Measurements from ENCODE around the gene FCAR. TPM values are rescaled to one million over a fixed set of nuclear protein-coding genes. Genes with fewer than 3 reads are reported as not detected.
"Not testable (repeated sequence)": the region's sequence is repeated elsewhere in the genome, so short reads cannot be mapped to it uniquely, and the experiment has no call there.

The FCAR gene
- total and polyA plus RNA-seq, 11 donors = 0.15 to 3.9 (median 0.40) TPM; not detected in 2

GRCh38 chr19:54938906-54939305 is 64.9 kb downstream of the FCAR start:
- Histone ChIP-seq H3K27ac (no peak overlapping the region), H3K4me3 (no peak overlapping the region)

GRCh38 chr19:54939538-54939937 is 65.5 kb downstream of the FCAR start:
- H3K27me3 ChIP-seq = peaks cover 0 to 22% (median 0%) of the 10 kb centered on the region in 9 donors
- DNase-seq; H3K4me1 ChIP-seq; H3K4me3 ChIP-seq; intact Hi-C loops (cut with DNase I); H3K9me3 ChIP-seq; H3K27ac ChIP-seq; H3K36me3 ChIP-seq; ATAC-seq: not testable (repeated sequence)
- 65 to 67% (median 66%) methylated on average over 5 to 18 of the region's 28 CpGs; no CpG with 5 or more reads in 1 of the 4 donors for WGBS, 4 donors

More at GRCh38 chr19:54938906-54939305, 64.9 kb downstream of the FCAR start:
- no peaks in the 10 kb centered on the region for H3K9me3 ChIP-seq
- H3K27me3 ChIP-seq = peaks cover 0 to 22% (median 0%) of the 10 kb centered on the region in 9 donors
- 70 to 77% (median 74%) methylated on average over 11 of the region's 11 CpGs for WGBS, 4 donors
- intact Hi-C loops (cut with DNase I) = no loop called here
- H3K4me1 ChIP-seq = no peaks in the 10 kb centered on the region
- ATAC-seq = no peak
- no peak for DNase-seq
- TF ChIP-seq CTCF (IDR thresholded peaks at IDR 0.05) = no peak
- TF ChIP-seq POLR2A (IDR thresholded peaks at IDR 0.05) = no peak
- H3K36me3 ChIP-seq = no peaks in the 10 kb centered on the region

Other genes with a start within 250 kb of the FCAR start
- gene LILRB1, start 243.8 kb upstream of the FCAR start, total RNA-seq = 10 to 100 TPM in 2 of 9 donors, 1 to 10 TPM in 4, under 1 TPM in 3; 0.16 to 35.6 (median 1.5) TPM
- 1 to 10 TPM in 1 of 2 donors, under 1 TPM in 1; 0.65 to 1.0 TPM for gene LILRB1, start 243.8 kb upstream of the FCAR start, polyA plus RNA-seq
- 10 to 100 TPM in 2 of 9 donors, 1 to 10 TPM in 6, under 1 TPM in 1; 0.97 to 40.9 (median 2.6) TPM for gene LILRB4, start 211.2 kb upstream of the FCAR start, total RNA-seq
- 1 to 10 TPM in 1 of 2 donors, under 1 TPM in 1; 0.69 to 1.8 TPM for gene LILRB4, start 211.2 kb upstream of the FCAR start, polyA plus RNA-seq
- not detected for gene KIR3DL3, start 149.8 kb upstream of the FCAR start, total RNA-seq
- not detected for gene KIR3DL3, start 149.8 kb upstream of the FCAR start, polyA plus RNA-seq
- under 1 TPM in 1 of 9 donors, not detected in 8; 0.37 TPM for gene KIR2DL3, start 135.7 kb upstream of the FCAR start, total RNA-seq
- gene KIR2DL3, start 135.7 kb upstream of the FCAR start, polyA plus RNA-seq = not detected
- under 1 TPM in 1 of 9 donors, not detected in 8; 0.19 TPM for gene KIR2DL1, start 104.4 kb upstream of the FCAR start, total RNA-seq
- gene KIR2DL1, start 104.4 kb upstream of the FCAR start, polyA plus RNA-seq = not detected
- under 1 TPM in 1 of 9 donors, not detected in 8; 0.64 TPM for gene KIR2DL4, start 70.6 kb upstream of the FCAR start, total RNA-seq
- under 1 TPM in 1 of 2 donors, not detected in 1; 0.10 TPM for gene KIR2DL4, start 70.6 kb upstream of the FCAR start, polyA plus RNA-seq
- gene KIR3DL1, start 57.8 kb upstream of the FCAR start, total RNA-seq = under 1 TPM in 3 of 9 donors, not detected in 6; 0.16 to 0.83 (median 0.19) TPM
- gene KIR3DL1, start 57.8 kb upstream of the FCAR start, polyA plus RNA-seq = not detected
- gene KIR2DS4, start 41.6 kb upstream of the FCAR start, total RNA-seq = under 1 TPM in 1 of 9 donors, not detected in 8; 0.33 TPM
- gene KIR2DS4, start 41.6 kb upstream of the FCAR start, polyA plus RNA-seq = not detected
- gene KIR3DL2, start 23.8 kb upstream of the FCAR start, total RNA-seq = 1 to 10 TPM in 1 of 9 donors, not detected in 8; 1.1 TPM
- under 1 TPM in 1 of 2 donors, not detected in 1; 0.04 TPM for gene KIR3DL2, start 23.8 kb upstream of the FCAR start, polyA plus RNA-seq
- gene NCR1, start 31.9 kb downstream of the FCAR start, total RNA-seq = 1 to 10 TPM in 1 of 9 donors, under 1 TPM in 1, not detected in 7; 0.33 to 1.2 TPM
- gene NCR1, start 31.9 kb downstream of the FCAR start, polyA plus RNA-seq = not detected
- gene NLRP7, start 73.3 kb downstream of the FCAR start, total RNA-seq = not detected
- gene NLRP7, start 73.3 kb downstream of the FCAR start, polyA plus RNA-seq = not detected
- 1 to 10 TPM in 1 of 9 donors, under 1 TPM in 4, not detected in 4; 0.12 to 5.5 (median 0.79) TPM for gene NLRP2, start 92.1 kb downstream of the FCAR start, total RNA-seq
- gene NLRP2, start 92.1 kb downstream of the FCAR start, polyA plus RNA-seq = under 1 TPM in 1 of 2 donors, not detected in 1; 0.07 TPM
- 1 to 10 TPM in 1 of 9 donors, under 1 TPM in 7, not detected in 1; 0.24 to 1.7 (median 0.51) TPM for gene GP6, start 164.0 kb downstream of the FCAR start, total RNA-seq
- gene GP6, start 164.0 kb downstream of the FCAR start, polyA plus RNA-seq = under 1 TPM; 0.65 to 0.88 TPM
- gene RDH13, start 188.9 kb downstream of the FCAR start, total RNA-seq = 10 to 100 TPM; 29.3 to 60.7 (median 43.0) TPM
- 10 to 100 TPM; 34.6 to 37.9 TPM for gene RDH13, start 188.9 kb downstream of the FCAR start, polyA plus RNA-seq
- 10 to 100 TPM in 1 of 9 donors, 1 to 10 TPM in 5, under 1 TPM in 3; 0.44 to 25.5 (median 1.5) TPM for gene EPS8L1, start 201.6 kb downstream of the FCAR start, total RNA-seq
- 1 to 10 TPM; 3.0 to 3.3 TPM for gene EPS8L1, start 201.6 kb downstream of the FCAR start, polyA plus RNA-seq
- 100 to 1,000 TPM; 116 to 324 (median 209) TPM for gene PPP1R12C, start 243.4 kb downstream of the FCAR start, total RNA-seq
- 100 to 1,000 TPM; 230 to 264 TPM for gene PPP1R12C, start 243.4 kb downstream of the FCAR start, polyA plus RNA-seq